Fibroblast of the aortic adventitia (primary cell): ENCODE data around the gene CCDC87. TPM values are rescaled to one million over a fixed set of nuclear protein-coding genes. Genes with fewer than 3 reads are reported as not detected.

Experiments
- DNase-seq: peaks from one replicate; pipeline ENCODE4 v3.0.0-alpha.2; 2010; ENCODE audit warnings: low read depth
- H3K4me3 ChIP-seq: 2 replicates; pipeline ENCODE4 v1.5.1; 2011; ENCODE audit warnings: low read depth, mild to moderate bottlenecking, control low read depth, low read length, moderate library complexity
- total RNA-seq: library from RNA; depleted of rRNA; stranded (reverse); fragments of >200 nt; gene quantifications from 2 replicates; pipeline ENCODE4 v1.2.3, GENCODE V29; 2012; ENCODE audit warnings: low replicate concordance
- TF ChIP-seq, protein P1 (sequence below): IDR thresholded peaks from 2 replicates; pipeline ENCODE4 v1.5.1; 2011; ENCODE audit warnings: mild to moderate bottlenecking, low read length, control low read depth, inconsistent platforms; ENCODE audit not compliant: insufficient read depth

CCDC87 gene
- total RNA-seq, 1 donor, result 0.45 TPM

DNA sequence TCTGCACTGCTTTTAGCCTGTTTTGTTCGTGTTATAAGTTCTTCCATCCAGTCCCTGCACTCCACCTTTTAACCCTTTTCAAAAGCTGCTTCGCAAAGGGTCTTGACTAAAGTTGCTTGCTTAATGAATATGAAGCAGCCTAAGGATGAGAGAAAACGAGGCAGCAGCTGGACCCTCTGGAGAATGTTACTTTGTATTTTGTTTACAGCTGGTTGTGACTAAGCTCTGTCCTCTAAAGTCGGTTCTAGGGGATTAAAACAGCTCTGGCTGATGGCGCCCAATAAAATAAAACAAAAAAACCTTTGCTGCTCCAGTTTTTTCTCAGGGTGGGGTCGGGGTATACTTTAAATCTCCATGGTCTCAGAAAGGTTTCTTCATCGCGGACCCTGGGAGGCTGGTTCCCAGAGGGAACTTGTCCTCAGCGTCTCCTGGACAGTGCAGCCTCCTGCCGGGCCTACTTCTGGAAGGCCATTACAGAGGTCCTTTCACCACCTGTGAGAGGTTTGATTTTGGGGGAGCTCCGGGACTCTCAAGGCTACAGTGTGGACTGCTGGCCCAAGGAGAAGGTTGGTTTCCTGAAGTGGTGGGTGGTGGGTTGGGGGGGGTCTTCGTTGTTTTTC lies 44.8 kb upstream of the CCDC87 start:
- DNase-seq, result no peak
- TF ChIP-seq, protein P1, sequence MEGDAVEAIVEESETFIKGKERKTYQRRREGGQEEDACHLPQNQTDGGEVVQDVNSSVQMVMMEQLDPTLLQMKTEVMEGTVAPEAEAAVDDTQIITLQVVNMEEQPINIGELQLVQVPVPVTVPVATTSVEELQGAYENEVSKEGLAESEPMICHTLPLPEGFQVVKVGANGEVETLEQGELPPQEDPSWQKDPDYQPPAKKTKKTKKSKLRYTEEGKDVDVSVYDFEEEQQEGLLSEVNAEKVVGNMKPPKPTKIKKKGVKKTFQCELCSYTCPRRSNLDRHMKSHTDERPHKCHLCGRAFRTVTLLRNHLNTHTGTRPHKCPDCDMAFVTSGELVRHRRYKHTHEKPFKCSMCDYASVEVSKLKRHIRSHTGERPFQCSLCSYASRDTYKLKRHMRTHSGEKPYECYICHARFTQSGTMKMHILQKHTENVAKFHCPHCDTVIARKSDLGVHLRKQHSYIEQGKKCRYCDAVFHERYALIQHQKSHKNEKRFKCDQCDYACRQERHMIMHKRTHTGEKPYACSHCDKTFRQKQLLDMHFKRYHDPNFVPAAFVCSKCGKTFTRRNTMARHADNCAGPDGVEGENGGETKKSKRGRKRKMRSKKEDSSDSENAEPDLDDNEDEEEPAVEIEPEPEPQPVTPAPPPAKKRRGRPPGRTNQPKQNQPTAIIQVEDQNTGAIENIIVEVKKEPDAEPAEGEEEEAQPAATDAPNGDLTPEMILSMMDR, result no peak

DNA sequence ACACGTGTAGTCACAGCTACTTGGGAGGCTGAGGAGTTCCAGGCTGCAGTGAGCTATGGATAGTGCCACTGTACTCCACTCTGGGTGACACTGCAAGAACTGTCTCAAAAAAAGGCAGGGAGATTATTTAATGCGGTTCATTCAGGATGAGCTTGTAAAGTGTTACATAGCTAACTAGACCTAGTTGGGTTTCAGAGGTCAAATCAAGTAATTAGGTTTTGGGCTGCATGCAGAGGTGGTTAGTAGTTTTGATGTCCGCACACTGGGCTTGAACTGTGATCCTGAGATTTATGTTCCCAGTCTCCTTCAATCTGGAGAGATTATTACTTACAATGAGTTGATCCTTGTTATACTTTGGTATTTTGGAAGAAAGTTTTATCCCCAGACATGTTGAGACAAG lies 43.5 kb upstream of the CCDC87 start:
- TF ChIP-seq, protein P1, result no peak
- no peak overlapping the region for H3K4me3 ChIP-seq
- no peak for DNase-seq

More for the DNA sequence above, 44.8 kb upstream of the CCDC87 start:
- H3K4me3 ChIP-seq, result peak overlapping the region; percentile 65

DNA sequence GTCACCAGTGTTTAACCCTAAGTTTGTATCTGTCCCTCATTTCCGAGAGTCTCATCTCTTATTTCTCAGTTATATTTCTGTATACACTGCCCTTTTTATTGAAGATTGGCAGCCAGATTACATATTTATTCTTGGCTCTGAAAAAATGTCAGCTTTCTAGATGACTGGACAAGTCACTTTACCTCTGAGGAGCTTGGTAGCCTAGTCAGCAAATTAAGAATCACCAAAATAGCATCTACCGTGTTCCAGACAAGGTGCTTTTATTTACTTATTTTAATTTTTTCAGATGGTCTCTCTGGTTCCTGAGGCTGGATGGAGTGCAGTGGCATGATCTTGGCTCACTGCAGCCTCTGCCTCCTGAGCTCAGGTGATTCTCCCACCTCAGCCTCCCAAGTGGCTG lies 40.1 kb upstream of the CCDC87 start:
- no peak overlapping the region for H3K4me3 ChIP-seq
- no peak for DNase-seq
- TF ChIP-seq, protein P1, result no peak

DNA sequence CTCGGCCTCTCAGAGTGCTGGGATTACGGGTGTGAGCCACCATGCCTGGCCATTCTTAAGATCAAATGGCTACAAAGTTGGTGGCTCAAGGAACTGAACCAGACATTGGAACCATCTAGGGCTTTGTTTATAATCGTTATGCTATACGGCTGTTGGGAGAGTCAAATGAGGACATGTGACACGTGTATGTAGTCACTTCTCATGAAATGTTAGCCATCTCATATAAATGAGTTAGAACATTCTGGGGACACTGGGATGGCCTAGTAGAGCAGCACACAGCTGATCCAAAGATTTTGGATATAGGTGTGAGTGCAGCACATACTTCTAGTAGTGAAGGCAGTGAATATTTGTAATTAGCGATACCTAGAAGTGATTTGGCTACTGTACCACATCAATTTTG lies 39.0 kb upstream of the CCDC87 start:
- DNase-seq, result no peak
- TF ChIP-seq, protein P1, result no peak
- H3K4me3 ChIP-seq, result no peak overlapping the region

DNA sequence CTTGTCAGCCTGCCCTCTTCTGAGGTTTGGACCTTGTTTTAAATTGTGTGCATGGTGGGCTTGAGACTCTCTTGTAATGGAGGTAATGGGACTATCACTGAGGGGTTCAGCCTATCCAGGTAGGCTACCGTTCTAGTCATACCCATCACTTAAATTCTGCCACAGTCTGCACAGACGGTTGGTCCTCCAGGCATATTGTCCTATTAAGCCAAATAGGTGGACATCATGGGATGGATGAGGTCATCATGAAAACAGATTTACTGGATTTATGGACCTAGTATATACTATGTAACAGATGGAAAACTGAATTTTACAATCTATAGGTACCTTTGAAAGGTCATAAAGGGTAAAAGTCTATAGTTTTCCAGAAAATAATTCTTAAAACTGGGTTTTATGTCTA lies 36.5 kb upstream of the CCDC87 start:
- no peak overlapping the region for H3K4me3 ChIP-seq
- TF ChIP-seq, protein P1, result no peak
- no peak for DNase-seq

DNA sequence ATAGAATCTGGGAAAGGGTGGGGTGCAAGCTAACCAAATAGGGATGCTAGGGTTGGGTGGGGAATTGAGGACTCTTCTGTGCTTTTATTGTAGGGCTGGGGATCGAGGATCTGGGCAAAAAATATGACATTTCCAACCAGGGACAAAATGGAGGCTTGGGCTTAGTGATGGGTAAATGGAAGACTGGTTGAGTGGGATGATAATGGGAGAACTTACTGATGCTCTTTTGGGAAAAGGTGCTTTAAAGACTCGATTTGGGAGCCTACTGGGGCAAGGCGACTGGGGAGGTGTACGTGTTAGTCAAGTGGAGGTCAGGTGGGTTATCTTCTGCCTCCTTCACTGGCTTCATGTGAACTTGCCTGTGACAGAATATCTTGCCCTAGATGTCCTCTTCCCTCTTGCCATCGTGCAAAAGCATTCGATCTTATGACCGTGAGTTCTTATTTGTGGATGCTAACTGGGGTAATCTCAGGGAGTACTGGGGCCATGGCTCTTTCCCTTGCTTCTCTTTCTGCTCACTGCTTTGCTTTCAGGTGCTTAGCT lies 35.3 kb upstream of the CCDC87 start:
- H3K4me3 ChIP-seq, result no peak overlapping the region
- TF ChIP-seq, protein P1, result no peak
- DNase-seq, result no peak

DNA sequence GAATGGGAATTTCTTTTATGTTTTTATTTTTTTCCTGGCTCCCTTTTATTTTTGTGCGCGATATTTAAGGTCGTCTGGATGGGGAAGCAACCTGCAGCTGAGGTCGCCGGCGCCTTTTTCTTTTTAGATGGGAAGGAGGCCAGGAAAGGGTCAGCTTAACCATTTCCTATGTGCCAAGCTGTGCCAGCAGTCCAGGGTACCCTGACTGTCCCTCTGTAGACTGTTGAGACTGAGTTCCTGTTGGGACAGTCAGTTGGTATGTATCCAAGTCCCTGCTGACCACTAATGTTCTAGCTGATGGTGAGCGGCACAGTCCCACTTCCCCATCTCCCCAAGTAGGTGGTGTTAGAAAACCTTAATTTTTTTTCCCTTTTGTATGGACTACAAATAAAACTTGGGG lies 34.1 kb upstream of the CCDC87 start:
- TF ChIP-seq, protein P1, result no peak
- no peak overlapping the region for H3K4me3 ChIP-seq
- DNase-seq, result no peak
